Muscle of arm (tissue), 12 donors: ENCODE results near the gene UNC79. TPM values are rescaled to one million over a fixed set of nuclear protein-coding genes. Genes with fewer than 3 reads are reported as not detected.

Source experiments
- DNase-seq: peaks from one replicate; pipeline ENCODE4 v3.0.0-alpha.2; 2013
- polyA plus RNA-seq, 12 donors: library from polyadenylated mRNA; unstranded; fragments of 120-200 nt; gene quantifications; one replicate each; pipeline ENCODE4 v1.2.1, GENCODE V29; 2013; ENCODE audit not compliant: insufficient read length in 12 of 12

Gene UNC79
- polyA plus RNA-seq, 12 donors, result 0.22 to 0.78 (median 0.53) TPM; not detected in 2

DNA sequence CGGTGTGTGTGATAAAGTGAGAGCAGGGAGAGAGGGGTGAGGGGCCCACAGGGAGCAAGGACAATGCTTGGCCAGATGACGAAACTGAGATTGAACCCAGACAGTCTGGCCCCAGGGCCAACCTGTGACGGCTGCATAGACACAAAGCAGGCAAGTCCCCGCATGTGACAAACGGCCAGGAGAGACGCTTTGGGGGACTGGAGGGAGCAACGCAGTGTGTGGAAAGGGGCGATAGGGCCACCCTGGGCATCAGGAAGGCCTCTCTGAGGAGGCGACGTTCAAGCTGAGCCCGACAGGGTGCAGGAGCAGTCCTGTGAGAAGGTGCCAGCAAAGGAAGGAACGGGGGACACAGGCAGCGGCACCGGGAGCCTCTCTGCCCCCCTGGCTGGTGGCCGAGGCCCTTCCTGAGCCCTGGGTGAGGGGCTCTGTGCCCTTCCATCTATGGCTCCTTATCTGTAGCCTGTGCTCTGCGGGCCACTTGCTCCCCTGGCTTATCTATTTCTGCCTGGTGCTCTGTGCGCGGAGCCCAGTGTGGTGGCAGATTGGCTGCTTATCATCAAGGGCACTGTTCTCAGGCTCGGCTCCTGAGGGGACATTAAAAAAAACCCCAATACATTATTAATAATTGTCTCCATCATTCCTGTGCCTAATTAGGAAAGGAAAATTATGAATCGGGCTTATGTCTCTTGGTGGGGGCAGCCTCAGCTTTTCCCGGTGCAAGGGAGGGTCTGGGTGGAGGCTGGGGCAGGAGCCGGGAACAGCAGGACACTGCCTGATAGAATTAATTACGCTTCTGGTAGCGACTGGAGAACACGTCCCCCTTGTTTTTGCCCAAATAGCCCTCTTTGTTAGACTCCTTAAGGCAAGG lies 317.7 kb downstream of the UNC79 start:
- DNase-seq, result no peak

DNA sequence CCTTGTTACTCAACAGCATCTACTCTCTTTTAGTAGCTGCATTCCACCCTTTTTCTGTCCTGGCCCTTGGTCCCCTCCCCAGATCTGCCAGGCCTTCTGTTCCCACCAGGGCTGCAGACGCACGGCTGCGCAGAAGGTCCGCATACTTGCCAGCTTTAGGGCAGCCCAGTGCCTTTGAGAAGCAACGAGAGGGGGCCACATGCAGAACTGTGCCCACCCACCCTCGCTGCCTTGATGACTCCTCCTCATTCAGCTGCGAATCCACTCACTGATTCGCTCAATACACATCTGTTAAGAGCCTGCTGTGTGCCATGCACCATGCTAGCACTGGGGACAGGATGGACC lies 318.3 kb downstream of the UNC79 start:
- no peak for DNase-seq

DNA sequence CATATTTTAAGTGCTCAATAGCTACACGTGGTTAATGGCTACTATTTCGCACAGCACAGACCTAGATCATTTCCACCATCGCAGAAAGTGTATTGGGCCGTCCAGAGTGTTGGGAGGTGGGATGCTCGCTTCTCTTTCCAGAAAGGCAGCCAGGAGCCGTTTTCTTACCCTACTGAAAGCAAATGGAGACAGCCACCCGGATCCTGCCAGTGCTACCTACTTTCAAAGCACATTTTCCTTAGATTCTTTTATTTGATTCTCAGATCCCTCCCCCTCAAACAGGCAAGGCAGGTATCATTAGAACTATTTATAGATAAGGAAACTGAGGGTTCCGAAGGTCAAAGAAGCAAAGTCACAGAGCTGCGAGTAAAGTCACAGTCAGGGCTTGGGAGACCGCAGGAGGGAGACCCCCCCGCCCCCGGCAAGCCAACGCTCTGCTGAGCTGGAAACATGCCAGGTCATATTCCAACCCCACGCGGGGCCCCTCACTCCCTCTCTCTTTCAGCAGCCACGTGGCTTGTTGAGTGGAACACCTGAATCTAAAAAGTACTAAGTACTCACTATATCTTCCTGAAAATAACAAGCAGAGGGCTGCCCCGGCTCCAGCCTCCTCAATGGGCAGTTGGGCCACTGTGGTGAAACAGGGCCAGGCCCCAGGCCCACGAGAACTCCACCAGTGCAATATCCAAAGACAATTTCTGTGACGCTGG lies 321.4 kb downstream of the UNC79 start:
- no peak for DNase-seq

DNA sequence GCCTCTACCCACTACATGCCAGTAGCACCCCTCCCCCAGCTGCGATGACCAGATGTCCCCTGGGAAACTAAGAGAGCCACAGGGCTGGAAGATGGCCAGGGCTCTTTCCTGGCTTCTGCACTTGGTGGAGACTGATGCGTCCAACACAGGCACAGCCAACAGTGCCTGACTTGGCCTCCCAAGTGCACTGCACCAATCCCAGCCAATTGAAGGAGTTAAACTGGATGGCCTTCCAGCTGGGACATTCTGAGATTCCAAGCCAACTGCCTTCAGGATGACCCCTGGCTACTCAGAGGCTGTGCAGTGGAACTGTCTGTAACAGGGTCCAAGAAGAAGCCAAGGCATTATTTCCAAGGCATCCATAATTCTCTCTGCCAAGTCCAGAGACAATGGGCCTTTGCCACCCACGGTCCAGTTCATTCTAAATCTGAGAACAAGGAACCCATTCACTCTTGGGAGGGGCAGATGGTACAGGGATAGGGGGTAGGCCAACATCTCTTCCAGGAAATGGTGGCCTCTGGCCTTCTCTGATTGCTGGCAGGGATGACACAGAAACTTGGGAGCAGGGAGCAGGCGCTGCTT lies 322.3 kb downstream of the UNC79 start:
- DNase-seq, result no peak

DNA sequence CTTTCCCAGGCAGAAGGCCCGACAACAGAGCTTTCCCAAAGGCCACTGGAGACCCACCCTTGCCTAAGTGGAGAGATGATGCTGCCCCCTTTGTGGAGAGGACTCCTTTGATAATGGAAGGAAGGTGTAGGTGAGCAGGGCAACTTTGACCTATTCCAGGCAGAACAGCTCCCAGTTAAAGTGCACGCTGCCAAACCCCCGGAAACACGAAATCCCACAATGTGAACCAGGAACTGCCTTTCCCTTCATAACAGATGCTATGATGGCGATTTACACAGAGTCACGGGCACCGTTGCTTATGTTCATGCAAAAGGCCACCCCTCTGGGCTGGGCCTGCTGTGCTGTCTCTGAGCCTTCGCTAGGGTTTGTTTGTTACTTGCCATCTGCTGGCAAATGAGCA lies 322.9 kb downstream of the UNC79 start:
- no peak for DNase-seq

DNA sequence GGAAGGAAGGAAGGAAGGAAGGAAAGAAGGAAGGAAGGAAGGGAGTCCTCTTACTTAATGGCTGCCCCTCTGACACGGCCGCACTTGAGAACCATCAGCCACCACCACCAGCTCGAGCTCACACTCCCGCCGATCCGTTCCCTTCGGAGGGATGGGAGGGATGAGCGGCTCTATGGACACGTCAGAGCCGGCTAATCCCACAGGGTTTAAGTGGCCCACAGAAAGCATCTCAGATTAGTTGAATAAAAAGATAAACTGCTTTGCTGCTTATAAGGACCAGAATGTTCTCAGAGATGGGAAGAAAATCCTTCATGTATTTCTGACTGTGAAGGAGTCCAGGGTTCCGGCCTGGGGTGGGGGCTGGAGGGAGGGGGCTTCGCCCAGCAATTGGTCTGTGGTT lies 326.5 kb downstream of the UNC79 start:
- no peak for DNase-seq

Other genes starting within 250 kb of the UNC79 start
- gene MOAP1, start 246.0 kb upstream of the UNC79 start, polyA plus RNA-seq, result 10 to 100 TPM in 11 of 12 donors, not detected in 1; 17.5 to 33.1 (median 25.9) TPM
- 10 to 100 TPM in 11 of 12 donors, not detected in 1; 12.2 to 18.5 (median 16.9) TPM for gene LYSET, start 245.6 kb upstream of the UNC79 start, polyA plus RNA-seq
- 10 to 100 TPM in 5 of 12 donors, 1 to 10 TPM in 5, not detected in 2; 7.1 to 12.4 (median 10.3) TPM for gene GON7, start 223.9 kb upstream of the UNC79 start, polyA plus RNA-seq
- gene UBR7, start 223.7 kb upstream of the UNC79 start, polyA plus RNA-seq, result 10 to 100 TPM in 11 of 12 donors, not detected in 1; 23.8 to 55.8 (median 28.1) TPM
- 10 to 100 TPM in 11 of 12 donors, not detected in 1; 18.7 to 32.9 (median 24.8) TPM for gene BTBD7, start 97.9 kb upstream of the UNC79 start, polyA plus RNA-seq
- gene COX8C, start 83.8 kb upstream of the UNC79 start, polyA plus RNA-seq, result under 1 TPM in 7 of 12 donors, not detected in 5; 0.35 to 0.81 (median 0.38) TPM